Measurements from ENCODE around the gene SNX6. TPM values are rescaled to one million over a fixed set of nuclear protein-coding genes. Genes with fewer than 3 reads are reported as not detected.

The SNX6 gene
- total RNA-seq, 1 donor from 2014 or later = 70.7 TPM

GRCh38 chr14:34632411-34632978, 2.5 kb upstream of the SNX6 start:
- no peaks in the 10 kb centered on the region for H3K36me3 ChIP-seq
- intact Hi-C loops (cut with DNase I) = no loop called here

GRCh38 chr14:34629344-34629656, 648 bp downstream of the SNX6 start:
- peak overlapping the region; percentile 90 for H3K27ac ChIP-seq
- no peak for DNase-seq
- no peak for TF ChIP-seq CTCF (IDR thresholded peaks at IDR 0.05)
- intact Hi-C loops (cut with DNase I) = no loop called here
- H3K9me3 ChIP-seq = no peaks in the 10 kb centered on the region
- ATAC-seq = no peak
- H3K4me1 ChIP-seq = peaks cover 5% of the 10 kb centered on the region
- H3K36me3 ChIP-seq = peaks cover 9% of the 10 kb centered on the region
- peak overlapping the region; percentile 98 for H3K4me3 ChIP-seq
- H3K27me3 ChIP-seq (ENCODE audit: low read depth) = no peaks in the 10 kb centered on the region

More at GRCh38 chr14:34632411-34632978, 2.5 kb upstream of the SNX6 start:
- Histone ChIP-seq H3K4me3 (no peak overlapping the region), H3K27me3 (ENCODE audit: low read depth) (no peaks in the 10 kb centered on the region), H3K4me1 (peaks cover 5% of the 10 kb centered on the region), H3K27ac (no peak overlapping the region), H3K9me3 (no peaks in the 10 kb centered on the region)
- ATAC-seq (no peak), DNase-seq (no peak)
- no peak for TF ChIP-seq CTCF (IDR thresholded peaks at IDR 0.05)

GRCh38 chr14:34628681-34629135, 1.2 kb downstream of the SNX6 start:
- TF ChIP-seq CTCF (IDR thresholded peaks at IDR 0.05) = no peak
- H3K27me3 ChIP-seq (ENCODE audit: low read depth) = no peaks in the 10 kb centered on the region
- H3K4me1 ChIP-seq = peaks cover 5% of the 10 kb centered on the region
- intact Hi-C loops (cut with DNase I) = no loop called here
- peaks cover 14% of the 10 kb centered on the region for H3K36me3 ChIP-seq
- H3K9me3 ChIP-seq = no peaks in the 10 kb centered on the region
- H3K27ac ChIP-seq = no peak overlapping the region
- no peak for DNase-seq
- H3K4me3 ChIP-seq = peak overlapping the region; percentile 98
- peak in 1 of 2 donors; percentile 47 for ATAC-seq

GRCh38 chr14:34623506-34623905, 6.4 kb downstream of the SNX6 start:
- intact Hi-C loops (cut with DNase I) = no loop called here
- peaks cover 46% of the 10 kb centered on the region for H3K36me3 ChIP-seq
- ATAC-seq (no peak), DNase-seq (no peak)
- H3K9me3 ChIP-seq = no peaks in the 10 kb centered on the region
- H3K4me3 ChIP-seq = no peak overlapping the region
- no peaks in the 10 kb centered on the region for H3K27me3 ChIP-seq (ENCODE audit: low read depth)
- no peak for TF ChIP-seq CTCF (IDR thresholded peaks at IDR 0.05)
- H3K4me1 ChIP-seq = peaks cover 14% of the 10 kb centered on the region
- no peak overlapping the region for H3K27ac ChIP-seq

- Histone ChIP-seq H3K27ac (no peak overlapping the region), H3K4me3 (no peak overlapping the region), H3K9me3 (no peaks in the 10 kb centered on the region), H3K36me3 (peaks cover 63% of the 10 kb centered on the region), H3K4me1 (peaks cover 14% of the 10 kb centered on the region), H3K27me3 (ENCODE audit: low read depth) (no peaks in the 10 kb centered on the region)
- intact Hi-C loops (cut with DNase I) = no loop called here
- TF ChIP-seq CTCF (IDR thresholded peaks at IDR 0.05) = no peak
- no peak for DNase-seq
- no peak for ATAC-seq
Observed at GRCh38 chr14:34620839-34621238, 9.1 kb downstream of the SNX6 start.

All from lower lobe of right lung (tissue), 2 donors.